K562 (cell line): ENCODE results near the gene SPTLC2. TPM values are rescaled to one million over a fixed set of nuclear protein-coding genes. Genes with fewer than 3 reads are reported as not detected.

Experiments used
- ATAC-seq: fragments of 200-7000 bp; cut with Tn5 transposase; 3 replicates; pipeline ENCODE4 v1.9.1; 2020; ENCODE audit warnings: moderate library complexity
- BruUV-seq: library from RNA; stranded (reverse); fragments of 400-500 nt; replicated peaks from 2 replicates; lab custom pipeline; 2021; lab: Mats Ljungman, UMichigan
- CTCF ChIA-PET: fragments of 300-600 bp; formaldehyde crosslinking; extraction: SDS; loops from one replicate; lab custom pipeline; 2021; ENCODE audit warnings: low intra/inter-chr PET ratio; lab: Yijun Ruan, JAX
- POLR2A ChIA-PET: fragments of 300-600, 350-650 bp; sonication (Branson Sonifier 250); formaldehyde crosslinking; extraction: SDS; loops from one replicate; lab custom pipeline; 2021; ENCODE audit warnings: antibody characterized with exemption, inconsistent platforms; lab: Yijun Ruan, JAX
- DNase-seq, 4 experiments: peaks; one replicate each; pipeline versions ENCODE4 v3.0.0 to v3.0.0-alpha.2; 2011 to 2018; ENCODE audit warnings: low spot score in 3 of 4, mixed read lengths in 3 of 4; ENCODE audit errors: extremely low read depth in 1 of 4
- FAIRE-seq: peaks from 2 replicates; lab custom pipeline; 2011; peaks lifted over from hg19 to GRCh38; lab: Jason Lieb, UNC
- H2AFZ ChIP-seq: 2 replicates; pipeline ENCODE4 v1.6.0; 2011; ENCODE audit warnings: low read depth, low read length, control low read depth, inconsistent platforms
- H3K27ac ChIP-seq: fragments of 200-600 bp; 3 replicates; pipeline ENCODE4 v1.8.0; 2011; ENCODE audit warnings: low read depth, mild to moderate bottlenecking, control low read depth, inconsistent platforms, low read length, moderate library complexity, mixed read lengths; ENCODE audit errors: extremely low read depth
- H3K27me3 ChIP-seq, 2 experiments: fragments of 300-600 bp in 1 of 2; 2 replicates in 1 of 2; 3 replicates in 1 of 2; pipeline versions ENCODE4 v1.6.0 to v1.8.0; 2011; ENCODE audit warnings: inconsistent platforms in 2 of 2, low read length in 2 of 2, mild to moderate bottlenecking in 1 of 2, mixed read lengths in 1 of 2, moderate library complexity in 1 of 2; ENCODE audit not compliant: control insufficient read depth in 2 of 2, insufficient read depth in 2 of 2
- H3K36me3 ChIP-seq: fragments of 300-600 bp; 3 replicates; pipeline ENCODE4 v1.8.0; 2011; ENCODE audit warnings: mild to moderate bottlenecking, low read length, inconsistent platforms; ENCODE audit not compliant: control insufficient read depth, insufficient read depth
- H3K4me1 ChIP-seq, 2 experiments: fragments of 200-600 bp in 1 of 2; replicated peaks in 1 of 2; 2 replicates in 1 of 2; 3 replicates in 1 of 2; pipeline versions ENCODE4 v1.5.1 to v1.8.0; 2011; ENCODE audit warnings: inconsistent platforms in 2 of 2, low read length in 2 of 2, mild to moderate bottlenecking in 1 of 2, mixed read lengths in 1 of 2, moderate library complexity in 1 of 2; ENCODE audit not compliant: control insufficient read depth in 2 of 2, insufficient read depth in 2 of 2
- H3K4me2 ChIP-seq: 2 replicates; pipeline ENCODE4 v1.6.1; 2011; ENCODE audit warnings: low read length, control low read depth, inconsistent platforms, mixed read lengths; ENCODE audit not compliant: insufficient read depth
- H3K4me3 ChIP-seq: fragments of 200-600 bp; sonication (generic), shearing (Covaris generic); 2 replicates; pipeline ENCODE4 v1.5.1; 2016; ENCODE audit warnings: control low read depth, inconsistent platforms
- H3K79me2 ChIP-seq: fragments of 200-600 bp; 3 replicates; pipeline ENCODE4 v1.8.0; 2011; ENCODE audit warnings: low read length, inconsistent platforms; ENCODE audit not compliant: control insufficient read depth, insufficient read depth
- H3K9ac ChIP-seq, 2 experiments: 2 replicates each; pipeline versions ENCODE4 v1.6.0 to v1.6.1; 2011; ENCODE audit warnings: low read depth in 2 of 2, low read length in 2 of 2, control low read depth in 1 of 2, inconsistent platforms in 1 of 2, mild to moderate bottlenecking in 1 of 2, mixed read lengths in 1 of 2; ENCODE audit not compliant: insufficient read depth in 1 of 2
- H3K9me1 ChIP-seq: one replicate; pipeline ENCODE4 v1.6.0; 2011; ENCODE audit warnings: inconsistent platforms, mild to moderate bottlenecking, low read length, moderate library complexity; ENCODE audit not compliant: control insufficient read depth, insufficient read depth
- H3K9me3 ChIP-seq: replicated peaks from 2 replicates; pipeline ENCODE4 v1.5.1; 2011; ENCODE audit warnings: low read depth, low read length, inconsistent platforms; ENCODE audit not compliant: control insufficient read depth, insufficient read depth
- H4K20me1 ChIP-seq: replicated peaks from 2 replicates; pipeline ENCODE4 v1.6.1; 2011; ENCODE audit warnings: low read length, inconsistent platforms, mixed read lengths; ENCODE audit not compliant: control insufficient read depth, insufficient read depth
- BCL6 ChIP-seq: fragments of 250-450 bp; sonication (Bioruptor Pico); IDR thresholded peaks from 2 replicates; pipeline ENCODE4 v1.4.0; 2020
- CEBPB ChIP-seq: fragments of 450-650 bp; IDR thresholded peaks from 2 replicates; pipeline ENCODE4 v1.6.1; 2016; ENCODE audit warnings: missing genetic modification characterization, missing compliant biosample characterization
- CREM ChIP-seq: IDR thresholded peaks from 2 replicates; pipeline ENCODE4 v1.6.1; 2014; ENCODE audit warnings: antibody characterized with exemption, low read depth
- FOSL1 ChIP-seq: fragments of 200-800 bp; sonication (Bioruptor generic); conservative IDR thresholded peaks from 2 replicates; pipeline ENCODE4 v1.6.1; 2016; ENCODE audit warnings: missing genetic modification characterization, missing compliant biosample characterization
- GABPB1 ChIP-seq: sonication (generic); formaldehyde crosslinking; IDR thresholded peaks from 2 replicates; pipeline ENCODE4 v1.8.0; 2022; ENCODE audit warnings: mild to moderate bottlenecking, missing genetic modification reagents
- HMG20B ChIP-seq: fragments of 250-450 bp; sonication (Bioruptor Pico); IDR thresholded peaks from 2 replicates; pipeline ENCODE4 v1.5.0; 2021; ENCODE audit warnings: mild to moderate bottlenecking
- KDM4B ChIP-seq, 2 experiments: fragments of 450-650 bp in 1 of 2; sonication (generic) in 1 of 2; IDR thresholded peaks; 2 replicates each; pipeline ENCODE4 v1.6.1; 2016 to 2017; ENCODE audit warnings: borderline replicate concordance in 2 of 2, antibody characterized with exemption in 1 of 2, low read depth in 1 of 2, mild to moderate bottlenecking in 1 of 2
- L3MBTL2 ChIP-seq: fragments of 450-650 bp; IDR thresholded peaks from 2 replicates; pipeline ENCODE4 v1.6.1; 2016; ENCODE audit warnings: mild to moderate bottlenecking, moderate library complexity
- NONO ChIP-seq, 2 experiments: fragments of 200-400 bp in 1 of 2; fragments of 450-650 bp in 1 of 2; formaldehyde crosslinking in 1 of 2; IDR thresholded peaks; 2 replicates each; pipeline ENCODE4 v1.6.1; 2017; ENCODE audit warnings: low read depth in 2 of 2, mild to moderate bottlenecking in 2 of 2, moderate library complexity in 2 of 2, low read length in 1 of 2
- ZKSCAN1 ChIP-seq: fragments of 150-350 bp; IDR thresholded peaks from 2 replicates; pipeline ENCODE4 v1.6.1; 2016; ENCODE audit warnings: low read depth, low read length
- WGBS: fragments of 100-300 bp; shearing (Covaris generic); methylation state at CpG from one replicate; pipeline ENCODE4 v1.1.6; 2016; ENCODE audit warnings: low coverage, mixed read lengths; ENCODE audit not compliant: insufficient coverage; ENCODE audit errors: missing lambda C conversion rate; 5-methylcytosine and 5-hydroxymethylcytosine counted together
- in situ Hi-C: fragments of 300-500 bp; cut with MboI; formaldehyde crosslinking; loops from 4 replicates; pipeline ENCODE4 v1.15.0; 2018; ENCODE audit warnings: inconsistent platforms, mixed read lengths
- intact Hi-C: fragments of 100-400 bp; cut with micrococcal nuclease; formaldehyde crosslinking; loops from 2 replicates; pipeline ENCODE4 v1.14.2; 2022
- polyA plus RNA-seq, 8 experiments: library from polyadenylated mRNA; depleted of rRNA in 4 of 8; stranded (reverse) in 5 of 8; unstranded in 3 of 8; fragments of >200 nt; fragmentation: Nextera tagmentation in 2 of 8; fragmentation: Illumina TruSeq in 1 of 8; extraction: Ambion mirVana in 2 of 8; extraction: Trizol in 1 of 8; gene quantifications; 2 replicates each; pipeline versions ENCODE4 v1.2.1 to v1.2.3, GENCODE V29; 2011 to 2014; ENCODE audit warnings: inconsistent platforms in 1 of 8, missing spikeins in 1 of 8
- total RNA-seq, 7 experiments: library from RNA; depleted of rRNA in 6 of 7; stranded (reverse); fragments of >200 nt in 6 of 7; fragmentation: Illumina TruSeq in 2 of 7; extraction: Trizol in 2 of 7; gene quantifications; 2 replicates each; pipeline versions ENCODE4 v1.2.1 to v1.2.3, GENCODE V29; 2011 to 2021; ENCODE audit warnings: low replicate concordance in 1 of 7
- TF ChIP-seq, protein P1 (sequence below): sonication (generic); formaldehyde crosslinking; IDR thresholded peaks from 2 replicates; pipeline ENCODE4 v1.8.0; 2022; ENCODE audit warnings: mild to moderate bottlenecking, missing genetic modification reagents
- TF ChIP-seq, protein P2 (sequence below): fragments of 250-450 bp; sonication (Bioruptor Pico); IDR thresholded peaks from 2 replicates; pipeline ENCODE4 v1.8.0; 2022; ENCODE audit warnings: moderate library complexity, mild to moderate bottlenecking, inconsistent platforms
- TF ChIP-seq, protein P3 (sequence below): fragments of 200-800 bp; sonication (Bioruptor generic); IDR thresholded peaks from 2 replicates; pipeline ENCODE4 v1.6.1; 2017; ENCODE audit warnings: missing genetic modification characterization, missing compliant biosample characterization
- TF ChIP-seq, protein P4 (sequence below): sonication (generic); formaldehyde crosslinking; IDR thresholded peaks from 2 replicates; pipeline ENCODE4 v1.8.1; 2023; ENCODE audit warnings: mild to moderate bottlenecking, missing genetic modification reagents

SPTLC2 gene
- total and polyA plus RNA-seq, 9 of the 15 experiments (the other 6 are each of a cell fraction or from before 2014, with no cell fraction given), result 4.5 to 30.4 (median 14.0) TPM

DNA sequence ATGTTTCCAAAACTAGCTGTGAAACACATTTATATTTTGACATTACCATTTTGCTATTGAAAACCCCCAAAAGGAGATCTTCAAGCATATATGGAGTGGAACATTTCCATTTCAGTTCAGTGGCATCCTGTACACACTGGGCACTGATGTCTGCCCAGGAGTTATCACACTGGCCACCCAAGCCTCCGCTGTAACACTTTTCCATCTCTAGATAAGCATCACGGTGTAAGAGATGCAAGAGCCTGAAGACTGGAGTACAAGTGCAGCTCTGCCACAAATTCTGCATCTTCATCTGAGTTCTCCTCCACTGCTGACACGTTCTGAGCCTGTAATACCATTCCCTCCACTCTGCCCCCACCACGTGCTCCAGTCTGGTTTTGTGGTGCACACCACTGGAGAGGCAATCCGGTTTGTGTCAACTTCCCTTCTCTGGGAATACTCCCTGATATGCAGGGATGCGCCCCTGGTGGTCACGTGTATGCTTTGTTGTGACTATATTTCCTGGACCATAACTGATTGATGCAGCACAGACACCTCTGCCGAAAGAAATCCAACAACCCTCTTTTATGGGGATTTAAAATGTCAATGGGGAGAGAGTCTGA is 12.7 kb downstream of the SPTLC2 start (continued):
- TF ChIP-seq FOSL1 (tag) (no peak), HMG20B (no peak), GABPB1 (CRISPR knock-in tag) (no peak), NONO (IDR thresholded peaks at IDR 0.05; ENCODE audit: low read depth in 2 of 2, low read length in 1 of 2) (no peak)

DNA sequence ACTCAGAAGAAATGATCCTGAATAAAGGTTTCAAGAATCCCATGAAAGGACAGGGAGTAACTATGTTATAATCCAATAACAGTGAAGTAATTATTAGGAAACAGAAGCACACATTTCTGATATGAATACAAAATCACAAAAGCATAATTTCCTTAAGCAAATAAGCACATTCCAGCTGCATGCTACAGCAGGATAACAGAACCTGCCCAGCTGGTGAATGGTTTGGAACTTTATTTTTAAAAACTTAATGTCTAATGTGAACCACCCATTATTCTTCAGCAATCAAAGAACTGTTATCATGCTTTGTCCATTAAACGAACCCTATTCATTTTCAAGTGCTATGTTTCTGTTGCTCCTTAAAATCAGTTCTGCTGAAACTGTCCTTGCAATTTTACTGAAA is 13.4 kb downstream of the SPTLC2 start:
- Histone ChIP-seq H4K20me1 (peaks cover 11% of the 10 kb centered on the region; the same call in 1 of the 2 replicates), H3K4me3 (no peak overlapping the region), H3K9ac (no peak overlapping the region), H3K9me3 (no peaks in the 10 kb centered on the region), H3K79me2 (peaks cover 91% of the 10 kb centered on the region), H3K4me1 (peaks cover 20 to 45% of the 10 kb centered on the region in 2 experiments), H3K27ac (no peak overlapping the region), H2AFZ (no peak overlapping the region), H3K27me3 (no peaks in the 10 kb centered on the region), H3K36me3 (peaks cover 6% of the 10 kb centered on the region; the same call in 2 of the 3 replicates), H3K4me2 (no peak overlapping the region), H3K9me1 (no peaks in the 10 kb centered on the region)
- in situ Hi-C loops, result no loop called here
- no peak for ATAC-seq
- POLR2A ChIA-PET, result no interaction called here
- WGBS, result 56% methylated on average over 1 of the region's 1 CpG
- DNase-seq, result no peak
- no TSS peak for BruUV-seq
- FAIRE-seq, result no peak
- CTCF ChIA-PET, result no interaction called here
- intact Hi-C loops, result loop anchor here (10.0 kb wide), 1 partner anchor 278 kb away; the partner anchor contains the start of genes GSTZ1 and POMT2
- TF ChIP-seq ZKSCAN1, result no peak
- TF ChIP-seq BCL6 (CRISPR knock-in tag), result no peak
- TF ChIP-seq, protein P1, sequence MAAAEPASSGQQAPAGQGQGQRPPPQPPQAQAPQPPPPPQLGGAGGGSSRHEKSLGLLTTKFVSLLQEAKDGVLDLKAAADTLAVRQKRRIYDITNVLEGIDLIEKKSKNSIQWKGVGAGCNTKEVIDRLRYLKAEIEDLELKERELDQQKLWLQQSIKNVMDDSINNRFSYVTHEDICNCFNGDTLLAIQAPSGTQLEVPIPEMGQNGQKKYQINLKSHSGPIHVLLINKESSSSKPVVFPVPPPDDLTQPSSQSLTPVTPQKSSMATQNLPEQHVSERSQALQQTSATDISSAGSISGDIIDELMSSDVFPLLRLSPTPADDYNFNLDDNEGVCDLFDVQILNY, result no peak
- TF ChIP-seq L3MBTL2, result no peak
- TF ChIP-seq CEBPB (tag), result no peak
- TF ChIP-seq KDM4B (IDR thresholded peaks at IDR 0.05; ENCODE audit: borderline replicate concordance in 2 of 2, low read depth in 1 of 2), result no peak
- TF ChIP-seq, protein P2, sequence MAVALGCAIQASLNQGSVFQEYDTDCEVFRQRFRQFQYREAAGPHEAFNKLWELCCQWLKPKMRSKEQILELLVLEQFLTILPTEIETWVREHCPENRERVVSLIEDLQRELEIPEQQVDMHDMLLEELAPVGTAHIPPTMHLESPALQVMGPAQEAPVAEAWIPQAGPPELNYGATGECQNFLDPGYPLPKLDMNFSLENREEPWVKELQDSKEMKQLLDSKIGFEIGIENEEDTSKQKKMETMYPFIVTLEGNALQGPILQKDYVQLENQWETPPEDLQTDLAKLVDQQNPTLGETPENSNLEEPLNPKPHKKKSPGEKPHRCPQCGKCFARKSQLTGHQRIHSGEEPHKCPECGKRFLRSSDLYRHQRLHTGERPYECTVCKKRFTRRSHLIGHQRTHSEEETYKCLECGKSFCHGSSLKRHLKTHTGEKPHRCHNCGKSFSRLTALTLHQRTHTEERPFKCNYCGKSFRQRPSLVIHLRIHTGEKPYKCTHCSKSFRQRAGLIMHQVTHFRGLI (CRISPR knock-in tag), result no peak
- no peak for TF ChIP-seq CREM
- TF ChIP-seq, protein P3, sequence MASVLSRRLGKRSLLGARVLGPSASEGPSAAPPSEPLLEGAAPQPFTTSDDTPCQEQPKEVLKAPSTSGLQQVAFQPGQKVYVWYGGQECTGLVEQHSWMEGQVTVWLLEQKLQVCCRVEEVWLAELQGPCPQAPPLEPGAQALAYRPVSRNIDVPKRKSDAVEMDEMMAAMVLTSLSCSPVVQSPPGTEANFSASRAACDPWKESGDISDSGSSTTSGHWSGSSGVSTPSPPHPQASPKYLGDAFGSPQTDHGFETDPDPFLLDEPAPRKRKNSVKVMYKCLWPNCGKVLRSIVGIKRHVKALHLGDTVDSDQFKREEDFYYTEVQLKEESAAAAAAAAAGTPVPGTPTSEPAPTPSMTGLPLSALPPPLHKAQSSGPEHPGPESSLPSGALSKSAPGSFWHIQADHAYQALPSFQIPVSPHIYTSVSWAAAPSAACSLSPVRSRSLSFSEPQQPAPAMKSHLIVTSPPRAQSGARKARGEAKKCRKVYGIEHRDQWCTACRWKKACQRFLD (CRISPR knock-in tag), result no peak
- TF ChIP-seq, protein P4, sequence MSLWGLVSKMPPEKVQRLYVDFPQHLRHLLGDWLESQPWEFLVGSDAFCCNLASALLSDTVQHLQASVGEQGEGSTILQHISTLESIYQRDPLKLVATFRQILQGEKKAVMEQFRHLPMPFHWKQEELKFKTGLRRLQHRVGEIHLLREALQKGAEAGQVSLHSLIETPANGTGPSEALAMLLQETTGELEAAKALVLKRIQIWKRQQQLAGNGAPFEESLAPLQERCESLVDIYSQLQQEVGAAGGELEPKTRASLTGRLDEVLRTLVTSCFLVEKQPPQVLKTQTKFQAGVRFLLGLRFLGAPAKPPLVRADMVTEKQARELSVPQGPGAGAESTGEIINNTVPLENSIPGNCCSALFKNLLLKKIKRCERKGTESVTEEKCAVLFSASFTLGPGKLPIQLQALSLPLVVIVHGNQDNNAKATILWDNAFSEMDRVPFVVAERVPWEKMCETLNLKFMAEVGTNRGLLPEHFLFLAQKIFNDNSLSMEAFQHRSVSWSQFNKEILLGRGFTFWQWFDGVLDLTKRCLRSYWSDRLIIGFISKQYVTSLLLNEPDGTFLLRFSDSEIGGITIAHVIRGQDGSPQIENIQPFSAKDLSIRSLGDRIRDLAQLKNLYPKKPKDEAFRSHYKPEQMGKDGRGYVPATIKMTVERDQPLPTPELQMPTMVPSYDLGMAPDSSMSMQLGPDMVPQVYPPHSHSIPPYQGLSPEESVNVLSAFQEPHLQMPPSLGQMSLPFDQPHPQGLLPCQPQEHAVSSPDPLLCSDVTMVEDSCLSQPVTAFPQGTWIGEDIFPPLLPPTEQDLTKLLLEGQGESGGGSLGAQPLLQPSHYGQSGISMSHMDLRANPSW (CRISPR knock-in tag), result no peak
